ENCODE results near the gene CGREF1.

DNA sequence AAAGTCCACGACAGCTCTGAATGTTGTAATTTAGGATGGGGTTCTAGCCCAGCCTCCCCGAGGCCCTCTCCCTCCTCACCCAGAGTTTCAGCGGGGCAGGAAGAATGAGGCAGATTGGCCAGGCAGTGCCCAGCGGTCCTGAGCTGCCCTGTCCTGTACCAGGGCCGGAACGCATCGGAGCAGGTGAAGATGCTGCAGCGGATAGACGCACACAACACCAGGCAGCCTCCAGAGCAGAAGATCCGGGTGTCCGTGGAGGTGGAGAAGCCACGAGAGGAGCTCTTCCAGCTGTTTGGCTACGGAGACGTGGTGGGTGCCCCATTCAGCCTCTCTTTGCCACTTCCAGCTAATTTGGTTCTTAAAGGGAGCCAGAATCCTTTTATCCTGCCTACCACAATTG lies 21.6 kb downstream of the CGREF1 start:
- TF ChIP-seq POLR2AphosphoS5 (IDR thresholded peaks at IDR 0.05; ENCODE audit: low read depth, low read length) (no peak), TAF1 (IDR thresholded peaks at IDR 0.05; ENCODE audit: low read depth, low read length) (no peak), POU2F2 (IDR thresholded peaks at IDR 0.05; ENCODE audit: low read depth, low read length) (no peak)

Measured in GM12891 (cell line).